WTC11 (cell line): ENCODE measurements around the gene RRBP1. TPM values are rescaled to one million over a fixed set of nuclear protein-coding genes. Genes with fewer than 3 reads are reported as not detected.

ENCODE experiments used
- ATAC-seq: fragments of 200-7000 bp; cut with Tn5 transposase; 2 replicates; pipeline ENCODE4 v1.10.0; 2021; ENCODE audit warnings: mild to moderate bottlenecking, moderate library complexity
- CTCF ChIA-PET: fragments of 300-600 bp; sonication (Branson Sonifier 250); formaldehyde crosslinking; loops from one replicate; lab custom pipeline; 2021; ENCODE audit warnings: antibody characterized with exemption; lab: Charles Lee
- POLR2A ChIA-PET: fragments of 350-600 bp; sonication (Branson Sonifier 250); formaldehyde crosslinking; loops from one replicate; lab custom pipeline; 2021; ENCODE audit warnings: antibody characterized with exemption; lab: Charles Lee
- DNase-seq: peaks from one replicate; pipeline ENCODE4 v3.0.0; 2021; ENCODE audit warnings: low spot score
- H3K27ac Mint-ChIP-seq: 2 replicates; pipeline ENCODE4 v1.8.0; 2021; ENCODE audit warnings: mixed read lengths
- H3K27me3 Mint-ChIP-seq: 2 replicates; pipeline ENCODE4 v1.8.0; 2021; ENCODE audit warnings: low read depth, mild to moderate bottlenecking, moderate library complexity, mixed read lengths
- H3K36me3 Mint-ChIP-seq: 2 replicates; pipeline ENCODE4 v1.8.0; 2021; ENCODE audit warnings: mixed read lengths
- H3K4me1 Mint-ChIP-seq: 2 replicates; pipeline ENCODE4 v1.8.0; 2022; ENCODE audit warnings: mixed read lengths
- H3K4me3 Mint-ChIP-seq: 2 replicates; pipeline ENCODE4 v1.8.0; 2021; ENCODE audit warnings: mild to moderate bottlenecking, moderate library complexity, mixed read lengths
- H3K9me3 Mint-ChIP-seq: 2 replicates; pipeline ENCODE4 v1.8.0; 2021; ENCODE audit warnings: mixed read lengths
- CREB1 ChIP-seq: sonication (generic); formaldehyde crosslinking; IDR thresholded peaks from 2 replicates; pipeline ENCODE4 v1.8.0; 2023; ENCODE audit warnings: mild to moderate bottlenecking, missing genetic modification reagents
- ETV6 ChIP-seq: sonication (generic); formaldehyde crosslinking; IDR thresholded peaks from 2 replicates; pipeline ENCODE4 v1.8.1; 2022; ENCODE audit warnings: mild to moderate bottlenecking, missing genetic modification reagents
- GRHL2 ChIP-seq: fragments of 250-450 bp; sonication (Bioruptor Pico); IDR thresholded peaks from 2 replicates; pipeline ENCODE4 v1.8.0; 2022; ENCODE audit warnings: mild to moderate bottlenecking, moderate library complexity; ENCODE audit not compliant: insufficient replicate concordance, severe bottlenecking
- IRF2 ChIP-seq: sonication (generic); formaldehyde crosslinking; IDR thresholded peaks from 2 replicates; pipeline ENCODE4 v1.8.0; 2022; ENCODE audit warnings: low read depth, missing genetic modification reagents, borderline replicate concordance
- JAZF1 ChIP-seq: fragments of 250-450 bp; sonication (Bioruptor Pico); IDR thresholded peaks from 2 replicates; pipeline ENCODE4 v1.9.0; 2021; ENCODE audit warnings: moderate library complexity, mild to moderate bottlenecking, inconsistent platforms
- MXD4 ChIP-seq: fragments of 250-450 bp; sonication (Bioruptor Pico); IDR thresholded peaks from 2 replicates; pipeline ENCODE4 v1.8.0; 2021; ENCODE audit warnings: mild to moderate bottlenecking, moderate library complexity, borderline replicate concordance
- NFATC4 ChIP-seq: fragments of 250-450 bp; sonication (Bioruptor Pico); IDR thresholded peaks from 2 replicates; pipeline ENCODE4 v1.9.0; 2021; ENCODE audit warnings: mild to moderate bottlenecking
- NFE2L1 ChIP-seq: sonication (generic); formaldehyde crosslinking; IDR thresholded peaks from 2 replicates; pipeline ENCODE4 v1.8.1; 2023; ENCODE audit warnings: missing genetic modification reagents
- NR3C1 ChIP-seq: sonication (generic); formaldehyde crosslinking; conservative IDR thresholded peaks from 2 replicates; pipeline ENCODE4 v1.8.1; 2023; ENCODE audit warnings: low read depth, mild to moderate bottlenecking, missing genetic modification reagents
- SP1 ChIP-seq: sonication (generic); formaldehyde crosslinking; conservative IDR thresholded peaks from 2 replicates; pipeline ENCODE4 v1.8.1; 2022; ENCODE audit warnings: missing genetic modification reagents
- TEAD4 ChIP-seq: sonication (generic); formaldehyde crosslinking; IDR thresholded peaks from 2 replicates; pipeline ENCODE4 v1.8.0; 2022; ENCODE audit warnings: mild to moderate bottlenecking, missing genetic modification reagents
- ZMAT4 ChIP-seq: fragments of 250-450 bp; sonication (Bioruptor Pico); IDR thresholded peaks from 2 replicates; pipeline ENCODE4 v1.9.0; 2021; ENCODE audit warnings: mild to moderate bottlenecking
- ZNF138 ChIP-seq: sonication (generic); formaldehyde crosslinking; conservative IDR thresholded peaks from 2 replicates; pipeline ENCODE4 v1.8.1; 2022; ENCODE audit warnings: mild to moderate bottlenecking, moderate library complexity, missing genetic modification reagents
- ZNF219 ChIP-seq: sonication (generic); formaldehyde crosslinking; IDR thresholded peaks from 2 replicates; pipeline ENCODE4 v1.8.0; 2023; ENCODE audit warnings: missing genetic modification reagents, mild to moderate bottlenecking, borderline replicate concordance
- ZNF425 ChIP-seq: fragments of 250-450 bp; sonication (Bioruptor Pico); conservative IDR thresholded peaks from 2 replicates; pipeline ENCODE4 v1.9.0; 2021; ENCODE audit warnings: mild to moderate bottlenecking
- ZNF671 ChIP-seq: fragments of 250-450 bp; sonication (Bioruptor Pico); IDR thresholded peaks from 2 replicates; pipeline ENCODE4 v1.8.0; 2021; ENCODE audit warnings: mild to moderate bottlenecking
- total RNA-seq: library from RNA; stranded (reverse); gene quantifications from 3 replicates; pipeline ENCODE4 v1.2.3, GENCODE V29; 2021

The RRBP1 gene
- total RNA-seq, 1 experiment from 2014 or later, result 171 TPM

- Mint-ChIP-seq H3K9me3 (no peaks in the 10 kb centered on the region), H3K27ac (no peak overlapping the region), H3K36me3 (peaks cover 19% of the 10 kb centered on the region), H3K4me3 (no peak overlapping the region), H3K27me3 (no peaks in the 10 kb centered on the region), H3K4me1 (peaks cover 42% of the 10 kb centered on the region)
- CTCF ChIA-PET, result no interaction called here
- ATAC-seq (no peak), DNase-seq (no peak)
- TF ChIP-seq MXD4 (CRISPR knock-in tag) (no peak), ZNF425 (CRISPR knock-in tag) (no peak), IRF2 (no peak), NFATC4 (CRISPR knock-in tag) (no peak), CREB1 (CRISPR knock-in tag) (no peak), SP1 (CRISPR knock-in tag) (no peak), GRHL2 (CRISPR knock-in tag) (no peak)
- POLR2A ChIA-PET, result no interaction called here
Measured at GRCh38 chr20:17676942-17677341, 5.1 kb downstream of the RRBP1 start.

- ATAC-seq (no peak), DNase-seq (no peak)
- peaks cover 19% of the 10 kb centered on the region for H3K36me3 Mint-ChIP-seq
- ChIA-PET CTCF (interaction anchor here (2.0 kb wide), 1 partner anchor 263 kb away, joined by 7 read pairs; no protein-coding TSS in a partner anchor), POLR2A (no interaction called here)
- no peaks in the 10 kb centered on the region for H3K9me3 Mint-ChIP-seq
- H3K4me1 Mint-ChIP-seq, result peaks cover 48% of the 10 kb centered on the region
- H3K27ac Mint-ChIP-seq, result peak overlapping the region; percentile 86
- H3K27me3 Mint-ChIP-seq, result no peaks in the 10 kb centered on the region
- TF ChIP-seq JAZF1 (CRISPR knock-in tag), result no peak
- no peak for TF ChIP-seq TEAD4 (CRISPR knock-in tag)
- TF ChIP-seq SP1 (CRISPR knock-in tag), result no peak
- TF ChIP-seq ZNF219 (CRISPR knock-in tag), result no peak
- H3K4me3 Mint-ChIP-seq, result no peak overlapping the region
Measured at GRCh38 chr20:17676378-17676759, 5.7 kb downstream of the RRBP1 start.

- peak overlapping the region; percentile 86 for H3K27ac Mint-ChIP-seq
- H3K4me3 Mint-ChIP-seq, result no peak overlapping the region
- H3K4me1 Mint-ChIP-seq, result peaks cover 54% of the 10 kb centered on the region
- TF ChIP-seq ZMAT4 (CRISPR knock-in tag) (no peak), NR3C1 (CRISPR knock-in tag) (no peak), ZNF671 (CRISPR knock-in tag) (no peak), ZNF138 (CRISPR knock-in tag) (no peak), ETV6 (CRISPR knock-in tag) (no peak), NFE2L1 (CRISPR knock-in tag) (no peak)
- TF ChIP-seq, all 79 proteins: peak for 0
- Mint-ChIP-seq H3K36me3 (peaks cover 19% of the 10 kb centered on the region), H3K9me3 (no peaks in the 10 kb centered on the region), H3K27me3 (no peaks in the 10 kb centered on the region)
- DNase-seq (no peak), ATAC-seq (no peak)
- POLR2A ChIA-PET, result no interaction called here
- CTCF ChIA-PET, result interaction anchor here (0.6 to 2.0 kb wide), 2 partner anchors 132 to 263 kb away, joined by 5 to 7 read pairs; no protein-coding TSS in a partner anchor
Measured at GRCh38 chr20:17675519-17676377, 6.3 kb downstream of the RRBP1 start.
